Brain pericyte (primary cell): ENCODE data around the gene PLEKHB2.
"Not testable (repeated sequence)": the region's sequence is repeated elsewhere in the genome, so short reads cannot be mapped to it uniquely, and the experiment has no call there.

Experiments
- DNase-seq: peaks from one replicate; pipeline ENCODE4 v3.0.0-alpha.2; 2012; ENCODE audit warnings: low read depth, low spot score

Gene PLEKHB2, protein sequence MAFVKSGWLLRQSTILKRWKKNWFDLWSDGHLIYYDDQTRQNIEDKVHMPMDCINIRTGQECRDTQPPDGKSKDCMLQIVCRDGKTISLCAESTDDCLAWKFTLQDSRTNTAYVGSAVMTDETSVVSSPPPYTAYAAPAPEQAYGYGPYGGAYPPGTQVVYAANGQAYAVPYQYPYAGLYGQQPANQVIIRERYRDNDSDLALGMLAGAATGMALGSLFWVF

DNA sequence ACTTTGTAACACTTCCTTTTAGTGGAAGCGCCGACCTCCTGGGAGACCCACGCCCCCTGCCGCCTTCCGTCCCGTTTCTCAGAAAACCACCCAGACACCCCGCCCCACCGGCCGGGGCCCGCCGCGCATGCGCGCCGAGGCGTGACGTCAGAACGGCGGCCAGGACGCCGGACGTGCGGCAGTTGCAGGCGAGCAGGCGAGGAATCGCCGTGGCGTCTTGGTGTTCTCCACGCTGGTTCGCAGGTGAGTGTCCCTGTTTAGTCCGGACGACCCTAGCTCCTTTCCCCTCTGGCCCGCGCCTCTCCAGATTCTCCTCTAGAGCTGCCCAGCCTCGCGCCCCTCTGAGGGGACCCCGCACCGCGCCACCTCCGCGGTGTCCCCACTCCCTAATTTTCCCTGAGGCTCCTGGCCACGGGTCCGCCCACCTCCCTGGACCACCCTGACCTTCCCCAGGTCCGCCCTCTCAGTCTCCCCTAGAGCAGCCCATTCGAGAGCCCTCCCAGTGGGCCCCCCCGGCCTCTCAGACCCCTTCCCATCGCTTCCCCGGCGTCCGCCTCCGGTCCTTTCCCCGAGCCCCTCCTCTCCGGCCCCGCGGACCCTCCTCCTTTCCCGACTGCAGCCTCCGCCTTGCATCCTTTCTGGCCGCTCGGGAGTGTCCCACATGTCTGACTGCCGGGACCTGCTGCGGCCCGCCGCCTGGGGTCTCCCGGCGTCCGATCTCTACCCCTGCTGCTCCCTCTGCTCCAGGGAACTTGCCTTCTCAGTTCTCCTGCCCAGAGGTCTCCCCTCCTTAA lies at the start of gene PLEKHB2:
Gene PLEKHB2 (plus strand): TSS at position 181 of the 794 bp plus-strand sequence. CDS start 15,606 bp downstream, outside the sequence.
- DNase-seq: peak; percentile 67

DNA sequence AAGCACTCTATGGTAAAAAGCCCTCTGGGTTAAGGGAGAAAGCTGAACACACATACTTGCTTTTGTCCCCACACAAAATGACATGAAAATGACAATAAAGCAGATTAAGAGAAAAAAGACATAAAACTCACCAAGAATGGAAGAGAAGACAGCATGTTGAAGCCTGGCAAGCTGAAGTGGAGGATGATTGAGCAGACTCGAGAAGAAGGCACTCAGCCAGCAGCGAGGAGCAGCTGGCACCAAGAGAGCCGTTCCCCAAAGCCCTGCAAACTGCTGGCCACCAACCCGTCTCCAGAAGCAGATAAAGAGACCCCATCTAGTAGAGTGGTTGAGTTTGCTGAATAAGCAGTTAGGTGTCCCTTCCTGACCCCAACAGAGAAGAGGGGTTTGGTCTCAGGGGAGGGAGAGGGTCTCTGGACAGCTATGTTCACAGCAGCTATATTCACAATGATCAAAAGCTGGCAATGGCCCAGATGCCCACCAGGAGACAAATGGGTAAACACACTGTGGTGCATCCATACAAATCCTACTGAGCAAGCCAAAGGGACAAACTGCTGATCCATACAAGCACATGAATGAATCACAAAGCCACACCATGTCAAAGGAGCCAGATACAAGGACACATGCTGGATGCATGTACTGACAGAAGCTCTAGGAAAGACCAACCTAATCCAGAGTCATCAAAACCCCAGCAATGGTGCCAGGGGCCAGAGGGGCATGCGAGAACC lies 48.8 kb upstream of the PLEKHB2 start:
- no peak for DNase-seq

DNA sequence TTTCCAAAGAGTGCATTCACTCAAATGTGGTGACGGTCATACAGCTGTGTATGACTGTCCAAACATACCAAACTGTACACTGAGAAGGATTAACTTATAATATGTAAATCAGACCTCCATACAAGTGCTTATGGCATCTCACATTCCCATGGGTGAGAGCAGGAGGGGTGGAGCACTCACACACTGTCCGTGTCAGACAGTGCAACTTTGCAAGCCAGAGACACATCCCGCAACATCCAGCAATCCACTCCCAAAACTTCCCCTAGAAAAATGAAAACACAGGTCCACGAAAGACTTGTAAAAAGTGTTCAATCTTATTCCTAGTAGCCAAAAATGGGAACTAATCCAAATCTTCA lies 48.2 kb upstream of the PLEKHB2 start:
- no peak for DNase-seq

DNA sequence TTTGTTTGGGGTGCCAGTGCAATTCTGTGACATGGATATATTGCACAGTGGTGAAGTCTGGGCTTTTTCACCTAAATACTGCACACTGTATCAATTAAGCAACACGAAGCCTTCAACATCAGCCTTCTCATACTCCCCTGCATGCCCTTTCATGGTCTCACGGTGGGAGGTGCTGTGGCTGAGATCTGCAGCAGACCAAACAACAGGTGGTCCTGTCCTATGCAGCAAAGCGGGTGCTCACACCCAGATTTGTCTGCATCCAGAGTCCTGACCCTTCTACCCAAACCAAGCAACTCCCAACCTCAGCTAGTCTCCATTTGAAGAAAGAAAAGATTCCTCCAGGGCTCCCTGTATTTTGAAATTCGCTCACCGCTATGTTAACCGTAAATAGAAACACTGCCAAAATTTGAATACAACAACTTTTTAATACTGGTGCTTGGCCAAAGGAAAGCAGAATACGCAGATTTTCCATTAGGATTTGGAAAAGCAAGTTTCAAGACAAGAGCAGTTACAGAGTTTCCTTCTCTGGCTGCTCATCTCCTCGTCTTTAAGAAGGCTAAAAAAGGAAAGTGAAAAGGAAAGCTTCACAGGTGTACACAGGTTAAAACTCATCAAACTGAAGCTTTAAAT lies 46.8 kb upstream of the PLEKHB2 start:
- DNase-seq: no peak

DNA sequence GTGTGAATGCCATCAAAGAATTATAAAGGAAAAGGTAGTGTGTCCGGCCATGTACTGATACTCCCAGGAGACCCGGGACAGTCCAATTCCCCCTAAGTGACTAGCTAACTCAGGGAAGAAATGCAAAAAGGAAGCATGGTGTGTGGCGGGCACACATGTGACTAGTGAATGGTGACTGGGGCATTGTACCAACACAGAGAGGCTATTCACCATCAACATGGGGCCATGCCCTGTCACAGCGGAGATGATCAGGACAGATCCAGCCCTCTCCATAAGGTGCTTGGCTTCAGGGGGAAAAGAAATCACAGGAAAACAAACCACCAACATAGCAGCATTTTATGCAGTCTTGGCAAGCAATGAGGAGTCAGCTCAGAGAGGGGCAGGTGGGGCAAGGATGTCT lies 46.2 kb upstream of the PLEKHB2 start:
- no peak for DNase-seq

DNA sequence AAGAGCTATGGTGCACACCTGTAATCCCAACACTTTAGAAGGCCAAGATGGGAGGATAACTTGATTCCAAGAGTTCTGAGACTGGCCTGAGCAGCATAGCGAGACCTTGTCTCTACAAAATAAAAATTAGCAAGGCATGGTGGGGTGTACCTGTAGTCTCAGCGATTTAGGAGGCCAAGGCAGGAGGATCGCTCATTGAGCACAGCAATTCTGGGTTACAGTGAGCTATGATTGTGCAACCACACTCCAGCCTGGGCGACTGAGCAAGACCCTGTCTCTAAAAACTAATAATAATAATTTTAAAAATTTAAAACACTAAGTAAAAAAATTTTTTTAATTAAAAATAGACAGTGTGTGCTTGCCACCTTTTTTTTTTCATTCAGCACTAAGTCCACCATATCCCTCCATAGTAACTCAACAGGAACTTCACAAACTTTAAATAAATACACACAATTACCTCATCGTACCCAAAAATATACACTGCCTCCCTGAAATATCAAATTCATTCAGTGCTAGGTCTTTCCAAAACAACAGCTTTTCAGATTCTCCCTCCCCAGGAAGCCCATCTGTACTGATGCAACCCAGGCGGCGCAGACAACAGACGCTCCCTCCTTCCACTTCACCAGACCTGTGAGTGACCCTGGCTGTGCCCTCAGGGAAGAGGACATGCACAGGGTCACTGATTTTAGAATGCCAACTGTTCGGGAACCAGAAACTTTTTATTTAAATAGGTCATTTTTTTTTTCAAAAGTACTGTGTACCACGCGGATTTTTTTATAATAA lies 41.4 kb upstream of the PLEKHB2 start:
- DNase-seq: no peak

DNA sequence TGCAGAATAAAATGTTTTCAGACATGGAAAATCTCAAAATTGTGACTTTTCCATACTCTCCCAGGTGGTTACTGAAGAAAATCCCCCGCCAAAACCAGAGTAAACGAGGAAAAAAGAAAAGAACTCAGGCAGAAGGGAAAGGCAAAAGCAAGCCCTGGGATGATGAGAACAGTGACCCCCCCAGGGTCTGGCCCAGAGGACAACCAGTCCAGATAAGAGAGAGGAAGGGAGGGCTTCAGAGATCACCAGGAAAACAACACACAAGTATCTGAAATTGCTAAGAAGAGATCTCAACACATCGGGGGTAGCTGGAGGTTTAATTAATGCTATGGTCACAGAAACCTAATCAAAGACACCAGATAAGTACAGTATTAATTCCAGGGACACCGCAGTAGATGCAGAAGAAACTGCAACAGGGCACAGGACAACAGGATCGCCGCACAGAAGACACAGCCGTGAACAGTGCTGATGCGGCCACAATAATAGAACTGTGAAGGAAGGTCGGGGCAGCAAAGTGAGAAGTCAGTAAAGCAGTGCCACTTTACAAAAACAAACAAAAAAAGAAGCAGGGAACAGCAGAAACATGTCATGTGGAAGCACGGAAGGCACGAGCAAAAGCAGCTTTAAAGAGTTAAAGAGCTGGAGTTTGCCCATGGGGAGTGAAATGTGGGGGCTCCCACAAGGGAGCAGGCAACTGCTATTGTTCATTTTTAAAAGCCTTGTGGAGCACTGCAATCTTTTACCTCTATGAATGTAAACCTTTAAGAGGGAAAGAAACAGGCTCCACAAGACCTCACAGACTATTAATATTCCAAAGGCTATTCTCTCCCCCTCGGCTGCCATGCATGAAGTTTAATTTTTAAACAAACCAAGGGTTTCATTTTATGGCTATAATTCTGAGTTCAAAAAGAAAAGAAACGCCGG lies 40.3 kb upstream of the PLEKHB2 start:
- no peak for DNase-seq

DNA sequence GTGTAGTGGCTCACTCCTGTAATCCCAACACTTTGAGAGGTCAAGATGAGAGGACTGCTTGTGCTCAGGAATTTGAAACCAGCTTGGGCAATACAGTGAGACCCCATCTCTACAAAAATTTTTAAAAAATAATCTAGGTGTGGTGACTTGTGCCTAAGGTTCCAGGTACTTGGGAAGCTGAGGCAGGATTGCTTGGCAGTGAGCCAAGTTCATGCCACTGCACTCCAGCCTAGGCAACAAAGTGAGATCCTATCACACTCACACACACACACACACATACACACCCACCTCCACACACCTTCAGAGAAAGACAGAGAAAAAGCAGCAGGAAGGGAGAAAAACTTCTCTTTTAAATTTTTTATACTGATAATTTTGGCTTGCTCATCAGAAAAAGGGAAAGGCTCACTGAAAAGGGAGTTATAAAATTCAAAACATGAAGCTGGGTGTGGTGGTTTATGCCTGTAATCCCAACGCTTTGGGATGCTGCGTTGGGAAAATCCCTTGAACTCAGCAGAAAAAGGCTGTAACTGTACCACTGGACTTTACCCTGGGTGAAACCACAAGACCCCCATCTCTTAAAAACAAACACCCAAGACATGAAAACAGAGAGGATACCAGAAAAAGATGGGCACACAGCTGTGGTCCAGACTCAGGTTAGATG lies 37.5 kb upstream of the PLEKHB2 start:
- DNase-seq: no peak

DNA sequence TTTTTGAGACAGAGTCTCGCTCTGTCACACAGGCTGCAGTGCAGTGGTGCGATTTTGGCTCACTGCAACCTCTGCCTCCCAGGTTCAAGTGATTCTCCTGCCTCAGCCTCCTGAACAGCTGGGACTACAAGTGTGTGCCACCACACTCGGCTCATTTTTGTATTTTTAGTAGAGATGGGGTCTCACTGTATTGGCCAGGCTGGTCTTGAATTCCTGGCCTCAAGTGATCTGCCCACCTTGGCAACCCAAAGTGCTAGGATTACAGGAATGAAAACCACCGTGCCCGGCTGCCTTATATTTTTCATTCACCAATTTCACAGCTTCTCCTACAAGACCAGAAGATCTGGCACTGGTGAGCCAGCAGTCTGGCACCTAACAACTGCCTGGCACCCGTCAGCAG lies 37.0 kb upstream of the PLEKHB2 start:
- DNase-seq: not testable (repeated sequence)

DNA sequence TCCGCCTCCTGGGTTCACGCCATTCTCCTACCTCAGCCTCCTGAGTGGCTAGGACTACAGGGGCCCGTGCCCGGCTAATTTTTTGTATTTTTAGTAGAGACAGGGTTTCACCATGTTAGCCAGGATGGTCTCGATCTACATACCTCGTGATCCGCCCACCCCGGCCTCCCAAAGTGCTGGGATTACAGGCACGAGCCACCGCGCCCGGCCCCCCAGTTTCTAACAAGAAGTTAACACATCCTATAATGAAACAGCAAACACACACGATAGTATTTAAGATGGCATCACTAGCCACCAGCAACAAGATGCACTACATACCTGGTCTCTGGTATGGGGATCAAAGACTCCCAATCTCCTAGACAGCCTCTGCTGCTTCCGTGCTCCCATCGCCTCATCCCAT lies 29.6 kb upstream of the PLEKHB2 start:
- DNase-seq: not testable (repeated sequence)

DNA sequence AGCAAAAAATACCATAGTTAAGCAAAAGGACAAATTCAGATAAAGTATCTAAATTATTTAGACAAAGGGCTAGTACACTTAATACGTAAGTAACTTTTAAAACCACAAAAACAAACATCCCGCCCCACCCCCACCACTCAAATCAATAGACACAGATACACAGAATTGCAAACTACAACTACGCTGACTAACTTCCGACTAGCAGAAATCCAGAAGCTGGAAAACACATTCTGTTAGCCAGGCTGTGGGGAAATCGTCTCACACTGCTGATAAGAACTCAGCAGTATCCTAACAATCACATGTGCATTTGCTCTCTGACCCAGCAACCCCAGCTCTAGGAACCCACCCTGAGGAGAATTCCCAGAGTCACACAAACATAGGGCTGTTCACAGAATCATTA lies 28.4 kb upstream of the PLEKHB2 start:
- DNase-seq: no peak

DNA sequence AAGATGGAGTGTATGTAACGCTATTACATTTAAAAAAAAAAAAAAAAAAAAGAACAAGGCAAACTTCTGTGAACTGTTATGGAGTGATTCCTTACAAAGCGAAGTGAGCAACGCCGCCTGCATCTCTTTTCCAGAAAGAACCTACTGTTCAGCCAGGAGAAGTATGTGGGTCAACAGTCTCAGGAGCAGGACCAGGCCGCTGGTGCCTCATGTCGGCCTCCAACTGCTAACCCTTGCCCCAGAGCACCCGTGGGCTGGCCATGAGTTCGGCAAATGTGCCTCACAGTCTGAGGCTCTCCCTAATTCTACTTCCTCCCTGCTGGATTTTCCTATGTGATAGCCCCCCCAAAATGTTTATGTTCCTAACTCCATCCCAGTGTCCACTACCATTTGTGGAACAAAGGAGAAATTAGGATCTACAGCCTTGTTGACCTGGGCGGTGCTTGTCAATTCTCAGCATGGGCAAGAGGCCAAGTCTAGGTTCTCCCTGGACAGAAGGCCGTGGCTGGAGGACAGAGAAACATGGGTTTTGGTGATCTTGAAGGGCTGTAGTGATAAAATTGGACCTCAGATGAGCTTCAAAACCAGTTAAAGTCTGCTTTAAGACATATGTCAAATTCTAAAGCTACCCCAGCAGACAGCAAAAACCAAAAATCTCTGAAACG lies 27.8 kb upstream of the PLEKHB2 start:
- no peak for DNase-seq

DNA sequence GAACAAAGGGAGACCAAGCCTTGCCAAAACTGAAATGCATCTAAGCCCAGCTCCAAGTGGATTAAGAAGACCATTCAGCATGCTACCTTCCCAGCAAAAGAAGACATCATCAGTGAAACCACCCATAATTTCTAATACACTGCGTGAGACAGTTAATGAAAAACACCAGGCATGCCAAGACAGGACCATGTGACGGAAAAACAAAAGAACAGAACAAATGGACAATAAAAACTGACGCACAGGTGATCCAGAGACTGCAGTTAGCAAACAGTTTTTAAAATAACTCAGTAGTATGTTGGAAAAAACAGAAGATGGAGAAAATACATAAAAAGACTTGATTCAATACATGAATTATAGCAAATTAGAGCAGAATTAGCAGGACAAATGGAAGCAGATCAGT lies 27.2 kb upstream of the PLEKHB2 start:
- DNase-seq: no peak

DNA sequence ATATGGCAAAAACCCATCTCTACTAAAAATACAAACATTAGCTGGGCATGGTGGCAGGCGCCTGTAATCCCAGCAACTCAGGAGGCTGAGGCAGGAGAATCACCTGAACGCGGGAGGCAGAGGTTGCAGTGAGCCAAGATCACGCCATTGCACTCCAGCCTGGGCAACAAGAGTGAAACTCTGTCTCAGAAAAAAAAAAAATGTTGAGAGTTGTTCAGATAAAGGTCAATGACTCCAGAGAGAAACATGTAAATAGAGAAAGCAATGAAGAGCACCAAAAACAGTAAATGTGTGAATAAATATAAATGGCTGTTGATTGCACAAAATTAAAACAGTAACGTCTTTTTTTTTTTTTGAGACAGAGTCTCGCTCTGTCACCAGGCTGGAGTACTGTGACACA lies 25.2 kb upstream of the PLEKHB2 start:
- not testable (repeated sequence) for DNase-seq

DNA sequence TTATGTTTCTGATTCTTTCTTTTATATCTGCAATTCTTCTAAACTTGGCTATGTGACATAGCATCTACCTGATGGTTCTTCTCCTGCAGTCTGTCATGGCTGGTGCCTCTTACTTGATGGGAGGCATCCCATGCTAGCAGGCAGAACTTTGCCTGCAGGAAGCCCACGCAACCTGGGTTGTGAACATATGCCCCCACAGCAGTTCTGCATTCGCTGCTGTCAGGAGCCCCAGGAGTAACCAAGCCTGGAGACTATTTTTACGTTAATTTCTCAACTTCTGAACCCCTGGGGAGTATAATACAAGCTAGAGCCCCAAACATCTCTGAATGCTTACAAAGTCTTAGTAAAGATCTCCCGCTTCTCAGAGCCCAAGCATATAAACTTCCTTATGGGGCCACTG lies 23.9 kb upstream of the PLEKHB2 start:
- no peak for DNase-seq

DNA sequence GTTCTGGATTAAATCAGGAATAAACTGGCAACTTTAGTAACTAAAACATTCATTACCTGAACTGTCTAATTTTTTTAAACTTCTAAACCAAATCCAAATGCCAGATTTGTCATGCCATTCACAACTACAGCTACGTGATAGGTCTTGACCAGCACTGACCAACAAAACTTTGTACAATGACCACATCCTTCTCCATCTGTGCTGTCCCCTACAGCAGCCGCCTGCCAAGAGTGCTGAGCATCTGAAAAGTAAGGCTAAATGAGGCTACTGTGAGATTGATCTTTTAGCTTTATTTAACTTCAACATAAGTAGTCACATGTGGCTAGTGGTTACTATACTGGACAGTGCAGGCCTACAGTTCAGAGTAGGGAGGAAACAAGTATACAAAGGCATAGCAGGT lies 19.5 kb upstream of the PLEKHB2 start:
- DNase-seq: no peak

DNA sequence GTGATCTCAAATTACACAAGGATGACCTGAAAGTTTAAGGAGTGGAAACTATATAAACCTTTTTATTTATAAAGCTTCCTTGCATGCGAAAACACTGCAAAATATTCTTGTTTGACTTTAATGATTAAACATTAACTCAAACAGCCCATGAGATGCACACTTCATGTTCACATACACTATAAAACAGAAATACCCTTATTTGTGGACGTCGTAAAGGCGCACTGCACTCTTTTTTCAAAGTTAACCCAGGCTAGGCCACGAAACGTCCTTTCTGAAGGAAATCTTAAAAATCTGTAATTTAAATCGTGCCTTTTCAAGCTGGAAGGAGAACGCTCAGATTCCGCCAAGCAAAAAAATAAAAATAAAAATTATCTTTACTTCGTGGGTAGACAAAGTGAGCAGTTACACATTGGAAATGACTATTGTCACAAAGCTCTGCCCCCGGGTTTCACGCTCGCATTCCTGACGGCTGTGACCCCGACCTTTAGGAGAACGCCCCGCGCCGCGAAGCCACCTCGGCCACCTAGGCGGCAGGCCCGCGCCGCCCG lies 12.6 kb upstream of the PLEKHB2 start:
- no peak for DNase-seq

DNA sequence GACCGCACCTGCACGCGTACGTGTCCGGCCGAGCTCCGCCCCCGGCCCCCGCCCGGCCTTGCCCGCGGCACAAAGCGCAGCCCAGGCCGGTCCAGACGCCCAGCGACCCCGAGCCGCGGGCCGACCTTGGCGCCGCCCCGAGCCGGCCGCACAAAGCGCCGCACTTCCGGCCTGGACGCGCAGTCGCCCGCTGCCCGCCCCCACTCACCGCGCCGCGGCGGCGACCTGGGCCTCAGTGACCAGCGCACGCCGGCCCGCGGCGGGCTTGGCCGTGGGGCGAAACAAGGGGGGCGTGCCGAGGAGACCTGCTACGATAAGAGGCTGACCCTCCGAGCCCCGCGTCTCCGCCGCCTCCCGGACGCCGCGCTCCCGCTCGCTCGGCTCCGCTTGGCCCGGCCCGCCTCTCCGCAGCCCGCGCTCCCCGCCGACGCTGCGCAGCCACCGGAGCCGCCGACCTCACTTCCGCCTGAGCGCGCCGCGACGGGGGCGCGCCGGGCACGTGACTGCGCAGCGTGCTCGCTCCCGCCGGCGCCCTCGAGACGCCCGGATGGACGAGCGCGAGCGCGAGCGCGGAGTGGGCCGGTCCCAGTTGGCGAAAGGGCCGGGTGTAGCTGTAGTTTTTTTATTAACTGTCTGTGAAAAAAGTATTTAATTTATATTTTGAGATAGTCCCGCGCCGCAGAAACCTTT lies 12.0 kb upstream of the PLEKHB2 start, which contains the start of gene FAM168B:
Gene FAM168B (minus strand): TSS at position 455 of the 690 bp plus-strand sequence. CDS start 10,814 bp downstream, outside the sequence.
- DNase-seq: peak; percentile 39
